ENCODE data around the gene ABHD2. TPM values are rescaled to one million over a fixed set of nuclear protein-coding genes. Genes with fewer than 3 reads are reported as not detected.

The ABHD2 gene
- total and polyA plus RNA-seq, 2 donors (not counting 3 experiments of a cell fraction or from before 2014, with no cell fraction given), result 14.0 to 62.2 TPM

DNA sequence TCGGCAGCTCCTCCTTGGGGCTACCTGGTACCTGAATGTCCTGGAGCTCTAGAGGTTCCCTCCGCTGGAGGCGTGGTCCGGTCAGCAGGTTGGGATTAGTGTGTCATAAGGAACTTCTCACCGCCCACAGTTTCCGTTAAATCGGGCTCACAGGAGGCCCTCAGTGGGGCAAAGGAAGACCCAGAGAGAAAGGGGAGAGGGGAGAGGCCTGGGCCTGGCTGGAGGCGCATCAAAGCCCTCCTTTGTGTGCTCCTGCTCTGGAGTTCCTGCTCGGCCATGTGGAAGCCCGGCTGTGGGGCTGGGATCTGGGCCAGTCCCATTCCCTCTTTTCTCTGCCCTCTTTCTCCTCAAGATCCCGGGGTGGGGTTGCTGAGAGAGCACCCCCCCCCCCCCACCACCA is 133.3 kb downstream of the ABHD2 start, which contains the start of gene RLBP1:
TSS of gene RLBP1 (minus strand) at position 37 of the 400 bp plus-strand sequence. CDS start 2,604 bp downstream, outside the sequence.
- Histone ChIP-seq H3K4me3 (replicated peaks in 1 of 3; ENCODE audit: insufficient read depth in 1 of 3, low read depth in 1 of 3, low read length in 3 of 3) (no peak within 1 kb of the TSS), H3K79me2 (ENCODE audit: control insufficient read depth, insufficient read depth, low read length) (no peaks in the 10 kb centered on the region), H3K36me3 (ENCODE audit: control insufficient read depth in 2 of 2, extremely low read depth in 1 of 2, insufficient read depth in 2 of 2, low read length in 2 of 2) (no peaks in the 10 kb centered on the region), H2AFZ (ENCODE audit: low read depth, low read length) (no peak within 1 kb of the TSS), H4K20me1 (replicated peaks; ENCODE audit: control insufficient read depth, extremely low read depth, insufficient read depth, low read length) (no peaks in the 10 kb centered on the region), H3K4me1 (ENCODE audit: control insufficient read depth, extremely low read depth, insufficient read depth, low read length) (no peaks in the 10 kb centered on the region), H3K9ac (replicated peaks; ENCODE audit: extremely low read depth, insufficient read depth, low read length) (no peak within 1 kb of the TSS), H3K27ac (ENCODE audit: insufficient read depth, low read depth, low read length) (no peak within 1 kb of the TSS), H3K9me1 (replicated peaks; ENCODE audit: control insufficient read depth, extremely low read depth, insufficient read depth, low read length) (no peaks in the 10 kb centered on the region), H3K4me2 (ENCODE audit: insufficient read depth, low read length) (no peak within 1 kb of the TSS), H3K9me3 (replicated peaks; ENCODE audit: control insufficient read depth, insufficient read depth, low read length) (no peaks in the 10 kb centered on the region), H3K27me3 (ENCODE audit: control insufficient read depth in 2 of 2, insufficient read depth in 2 of 2, low read length in 2 of 2) (peaks cover 4 to 6% of the 10 kb centered on the region in 2 experiments)
- ChIA-PET POLR2A (no interaction called here), CTCF (interaction anchor here (1.1 to 2.1 kb wide), 3 partner anchors 9 to 36 kb away, joined by 3 to 6 read pairs (median 3); no protein-coding TSS in a partner anchor)
- DNase-seq (ENCODE audit: low read depth, low spot score) (no peak), FAIRE-seq (no peak)
- dilution Hi-C loops (cut with MboI; ENCODE audit: extremely low pct_ligation_motif_present, low sequenced_read_pairs), result no loop called here
- TF ChIP-seq POLR2A (IDR thresholded peaks at IDR 0.05; ENCODE audit: low read depth, low read length), result no peak
- TF ChIP-seq JUN (IDR thresholded peaks at IDR 0.05; ENCODE audit: borderline replicate concordance, insufficient read depth, insufficient read length, low read depth), result no peak
- no peak for TF ChIP-seq FOS (IDR thresholded peaks at IDR 0.05; ENCODE audit: borderline replicate concordance, insufficient read depth, low read length)
- no peak for TF ChIP-seq MAX (IDR thresholded peaks at IDR 0.05; ENCODE audit: insufficient read depth, insufficient read length)
- TF ChIP-seq MYC (IDR thresholded peaks at IDR 0.05; ENCODE audit: low read depth, low read length), result no peak
- TF ChIP-seq, protein P1, sequence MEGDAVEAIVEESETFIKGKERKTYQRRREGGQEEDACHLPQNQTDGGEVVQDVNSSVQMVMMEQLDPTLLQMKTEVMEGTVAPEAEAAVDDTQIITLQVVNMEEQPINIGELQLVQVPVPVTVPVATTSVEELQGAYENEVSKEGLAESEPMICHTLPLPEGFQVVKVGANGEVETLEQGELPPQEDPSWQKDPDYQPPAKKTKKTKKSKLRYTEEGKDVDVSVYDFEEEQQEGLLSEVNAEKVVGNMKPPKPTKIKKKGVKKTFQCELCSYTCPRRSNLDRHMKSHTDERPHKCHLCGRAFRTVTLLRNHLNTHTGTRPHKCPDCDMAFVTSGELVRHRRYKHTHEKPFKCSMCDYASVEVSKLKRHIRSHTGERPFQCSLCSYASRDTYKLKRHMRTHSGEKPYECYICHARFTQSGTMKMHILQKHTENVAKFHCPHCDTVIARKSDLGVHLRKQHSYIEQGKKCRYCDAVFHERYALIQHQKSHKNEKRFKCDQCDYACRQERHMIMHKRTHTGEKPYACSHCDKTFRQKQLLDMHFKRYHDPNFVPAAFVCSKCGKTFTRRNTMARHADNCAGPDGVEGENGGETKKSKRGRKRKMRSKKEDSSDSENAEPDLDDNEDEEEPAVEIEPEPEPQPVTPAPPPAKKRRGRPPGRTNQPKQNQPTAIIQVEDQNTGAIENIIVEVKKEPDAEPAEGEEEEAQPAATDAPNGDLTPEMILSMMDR (IDR thresholded peaks at IDR 0.05; ENCODE audit: extremely low read depth in 1 of 2, insufficient read depth in 1 of 2, low read depth in 1 of 2, low read length in 2 of 2), result no peak
- no peak for TF ChIP-seq EZH2 (IDR thresholded peaks at IDR 0.05; ENCODE audit: borderline replicate concordance, low read depth, low read length, severe bottlenecking)
- TF ChIP-seq GATA2 (IDR thresholded peaks at IDR 0.05; ENCODE audit: insufficient read depth, insufficient read length, low read depth, low read length), result no peak
- TF ChIP-seq POLR2AphosphoS5 (IDR thresholded peaks at IDR 0.05; ENCODE audit: insufficient read depth, low read depth, low read length), result no peak
- BruUV-seq (replicated peaks), result no TSS peak
- intact Hi-C loops (cut with micrococcal nuclease), result no loop called here

All from endothelial cell of umbilical vein (primary cell).